GM21619 (cell line): ENCODE data around the gene FAM24B.
"Not testable (repeated sequence)": the region's sequence is repeated elsewhere in the genome, so short reads cannot be mapped to it uniquely, and the experiment has no call there.

Source experiments
- ATAC-seq: cut with Tn5 transposase; IDR thresholded peaks from one replicate; pipeline ENCODE4 v1.9.1; 2021; ENCODE audit not compliant: unreplicated experiment

Gene FAM24B, protein sequence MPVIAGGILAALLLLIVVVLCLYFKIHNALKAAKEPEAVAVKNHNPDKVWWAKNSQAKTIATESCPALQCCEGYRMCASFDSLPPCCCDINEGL

GRCh38 chr10:122879339-122880273 is at the start of gene FAM24B:
TSS of gene FAM24B (minus strand) at chr10:122879581. CDS start at chr10:122850515, 29,066 bp downstream.
- peak; percentile 74 for ATAC-seq

GRCh38 chr10:122915700-122916099 is 36.3 kb upstream of the FAM24B start:
- no peak for ATAC-seq

DNA sequence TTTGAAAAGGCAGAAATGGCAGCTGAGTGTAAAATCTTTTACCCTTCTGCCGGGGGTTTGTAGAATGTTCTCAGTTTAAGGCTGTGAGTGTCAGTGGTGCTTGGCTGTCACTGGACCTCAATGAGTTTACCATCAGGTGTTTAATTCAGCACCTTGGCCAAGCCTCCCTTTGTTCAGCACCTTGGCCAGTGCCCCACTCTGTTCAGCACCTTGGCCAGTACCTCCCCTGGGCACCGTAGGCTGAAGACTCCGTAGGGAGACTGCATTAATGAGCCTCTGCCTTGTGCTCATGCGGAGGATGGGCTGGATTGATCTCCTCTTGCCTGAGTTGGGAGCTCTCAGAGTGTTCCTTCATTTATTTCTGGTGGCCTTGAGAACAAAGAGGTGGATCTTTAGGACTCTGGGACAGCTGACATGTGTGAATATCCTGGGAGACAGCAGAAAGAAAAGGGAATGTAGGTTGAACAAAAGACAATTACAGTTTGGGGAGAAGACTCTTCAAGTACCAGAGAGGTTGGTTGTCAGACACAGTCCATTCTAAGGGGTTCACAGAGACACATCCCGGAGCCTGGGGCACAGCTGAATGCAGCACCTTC is 32.6 kb upstream of the FAM24B start:
- peak; percentile 56 for ATAC-seq

GRCh38 chr10:122910310-122910709 is 30.9 kb upstream of the FAM24B start, which contains the start of gene FAM24A:
TSS of gene FAM24A (plus strand) at chr10:122910610. CDS start at chr10:122911635, 1,025 bp downstream.
- no peak for ATAC-seq

GRCh38 chr10:122903861-122904260 is 24.5 kb upstream of the FAM24B start:
- ATAC-seq = not testable (repeated sequence)

DNA sequence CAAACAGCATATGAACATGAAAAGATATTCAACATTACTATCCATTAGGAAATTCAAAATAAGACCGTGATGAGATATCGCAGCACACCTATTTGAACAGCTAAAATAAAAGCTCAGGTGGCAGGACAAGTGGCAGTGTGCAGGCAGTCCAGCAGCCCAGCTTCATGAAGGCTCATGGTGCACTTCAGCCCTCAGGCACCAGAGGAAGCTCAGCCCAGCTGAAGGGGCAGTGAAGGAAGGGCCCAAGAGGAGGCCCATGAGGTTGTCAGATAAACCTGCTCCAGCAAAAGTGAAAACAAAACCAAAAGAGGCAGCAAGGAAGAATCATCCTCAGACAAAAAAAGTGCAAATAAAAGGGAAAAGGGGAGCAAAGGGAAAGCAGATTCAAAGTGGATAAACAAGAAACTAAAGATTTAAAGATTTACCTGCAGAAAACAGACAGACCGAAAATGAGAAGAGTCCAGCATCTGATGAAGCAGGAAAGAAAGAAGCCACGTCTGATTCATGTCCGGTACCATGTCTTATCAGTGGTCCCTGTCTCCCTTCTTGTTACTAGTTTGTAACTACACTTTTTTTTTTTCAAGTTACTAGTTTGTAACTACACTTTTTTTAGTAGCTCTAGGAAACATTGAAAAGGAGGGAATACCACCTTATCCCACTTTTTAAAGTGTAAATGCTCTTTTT is 15.0 kb upstream of the FAM24B start:
- ATAC-seq = no peak

GRCh38 chr10:122884166-122884565 is 4.8 kb upstream of the FAM24B start:
- no peak for ATAC-seq

- no peak for ATAC-seq
Measured at GRCh38 chr10:122882766-122883165, 3.4 kb upstream of the FAM24B start.

DNA sequence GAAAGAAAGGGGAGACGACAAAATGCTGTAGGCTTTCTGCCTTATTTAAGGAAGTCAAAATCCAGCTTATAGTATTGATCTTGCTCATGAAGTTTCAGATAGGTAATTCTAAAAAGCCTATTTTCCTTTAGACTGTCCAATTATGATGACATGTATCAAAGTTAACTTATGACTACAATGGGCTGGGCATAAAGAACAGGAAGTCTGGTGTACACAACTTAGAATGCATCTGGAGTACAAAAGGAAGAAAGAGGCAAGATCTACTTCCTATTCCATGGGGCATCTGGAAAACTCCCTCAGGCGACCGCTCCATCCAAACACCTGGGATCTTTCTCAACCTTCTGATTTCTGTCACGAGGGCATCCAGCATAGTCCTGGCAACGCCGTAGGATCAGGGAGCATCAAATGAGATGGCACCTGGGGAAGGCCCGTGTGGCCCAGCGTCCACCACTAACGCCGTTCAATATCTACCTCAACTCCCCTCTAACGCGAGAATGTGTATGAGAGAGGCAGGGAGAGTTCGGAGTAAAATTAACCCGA is 512 bp downstream of the FAM24B start:
- ATAC-seq = peak; percentile 12

- ATAC-seq = no peak
Measured at GRCh38 chr10:122877264-122877663, 2.1 kb downstream of the FAM24B start.

- no peak for ATAC-seq
Measured at GRCh38 chr10:122876467-122876855, 2.9 kb downstream of the FAM24B start.

DNA sequence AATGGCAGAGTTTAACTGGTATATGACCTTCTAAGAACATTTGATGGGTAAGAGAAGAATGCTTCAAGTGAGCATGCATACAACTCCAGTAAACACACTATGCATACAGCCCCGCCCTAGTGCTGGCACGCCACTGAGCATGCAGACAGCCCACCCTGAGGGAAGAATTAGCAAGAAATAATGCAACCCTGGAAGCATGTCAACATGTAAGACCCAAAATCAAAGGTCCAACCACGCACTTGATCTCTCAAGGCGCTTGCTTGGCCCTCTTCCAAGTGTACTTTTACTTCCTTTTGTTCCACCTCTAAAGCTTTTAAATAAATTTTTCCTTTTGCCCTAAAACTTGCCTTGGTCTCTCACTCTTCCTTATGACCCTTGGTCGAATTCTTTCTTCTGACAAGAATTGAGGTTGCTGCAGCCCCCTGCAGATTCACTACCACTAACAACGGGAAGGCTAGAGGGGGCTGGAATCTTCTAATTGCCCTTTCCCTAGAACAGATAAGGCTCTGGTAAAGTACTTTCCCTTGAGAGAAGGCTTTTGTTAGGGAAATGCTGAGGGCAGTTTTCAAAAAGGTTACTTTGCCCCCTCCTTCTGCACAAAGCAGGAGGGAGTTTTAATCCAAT is 3.4 kb downstream of the FAM24B start:
- no peak for ATAC-seq

DNA sequence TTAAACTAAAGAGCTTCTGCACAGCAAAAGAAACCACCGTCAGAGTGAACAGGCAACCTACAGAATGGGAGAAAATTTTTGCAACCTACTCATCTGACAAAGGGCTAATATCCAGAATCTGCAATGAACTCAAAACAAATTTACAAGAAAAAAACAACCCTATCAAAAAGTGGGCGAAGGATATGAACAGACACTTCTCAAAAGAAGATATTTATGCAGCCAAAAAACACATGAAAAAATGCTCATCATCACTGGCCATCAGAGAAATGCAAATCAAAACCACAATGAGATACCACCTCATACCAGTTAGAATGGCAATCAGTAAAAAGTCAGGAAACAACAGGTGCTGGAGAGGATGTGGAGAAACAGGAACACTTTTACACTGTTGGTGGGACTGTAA is 7.4 kb downstream of the FAM24B start:
- ATAC-seq = not testable (repeated sequence)

DNA sequence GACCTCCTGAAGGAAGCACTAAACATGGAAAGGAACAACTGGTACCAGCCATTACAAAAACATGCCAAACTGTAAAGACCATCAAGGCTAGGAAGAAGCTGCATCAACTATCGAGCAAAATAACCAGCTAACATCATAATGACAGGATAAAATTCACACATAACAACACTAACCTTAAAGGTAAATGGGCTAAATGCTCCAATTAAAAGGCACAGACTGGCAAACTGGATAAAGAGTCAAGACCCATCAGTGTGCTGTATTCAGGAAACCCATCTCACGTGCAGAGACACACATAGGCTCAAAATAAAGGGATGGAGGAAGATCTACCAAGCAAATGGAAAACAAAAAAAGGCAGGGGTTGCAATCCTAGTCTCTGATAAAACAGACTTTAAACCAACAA is 10.6 kb downstream of the FAM24B start:
- ATAC-seq = not testable (repeated sequence)

DNA sequence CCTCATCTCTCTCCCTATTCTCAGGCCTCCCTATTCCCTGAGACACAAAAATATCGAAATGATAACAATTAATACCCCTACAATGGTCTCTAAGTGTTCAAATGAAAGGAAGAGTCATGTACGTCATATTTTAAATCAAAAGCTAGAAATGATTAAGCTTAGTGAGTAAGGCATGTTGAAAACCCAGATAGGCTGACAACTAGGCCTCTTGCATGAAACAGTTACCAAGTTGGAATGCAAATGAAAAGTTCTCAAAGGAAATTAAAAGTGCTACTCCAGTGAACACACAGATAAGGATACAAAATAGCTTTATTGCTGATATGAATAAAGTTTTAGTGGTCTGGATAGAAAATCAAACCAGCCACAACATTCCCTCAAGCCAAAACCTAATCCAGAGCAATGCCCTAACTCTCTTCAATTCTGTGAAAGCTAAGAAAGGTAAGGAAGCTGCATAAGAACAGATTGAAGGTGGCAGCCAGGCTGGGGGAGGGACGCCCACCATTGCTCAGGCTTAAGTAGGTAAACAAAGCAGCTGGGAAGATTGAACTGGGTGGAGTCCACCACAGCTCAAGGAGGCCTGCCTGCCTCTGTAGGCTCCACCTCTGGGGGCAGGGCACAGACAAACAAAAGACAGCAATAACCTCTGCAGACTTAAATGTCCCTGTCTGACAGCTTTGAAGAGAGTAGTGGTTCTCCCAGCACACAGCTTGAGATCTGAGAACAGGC is 12.5 kb downstream of the FAM24B start:
- not testable (repeated sequence) for ATAC-seq

DNA sequence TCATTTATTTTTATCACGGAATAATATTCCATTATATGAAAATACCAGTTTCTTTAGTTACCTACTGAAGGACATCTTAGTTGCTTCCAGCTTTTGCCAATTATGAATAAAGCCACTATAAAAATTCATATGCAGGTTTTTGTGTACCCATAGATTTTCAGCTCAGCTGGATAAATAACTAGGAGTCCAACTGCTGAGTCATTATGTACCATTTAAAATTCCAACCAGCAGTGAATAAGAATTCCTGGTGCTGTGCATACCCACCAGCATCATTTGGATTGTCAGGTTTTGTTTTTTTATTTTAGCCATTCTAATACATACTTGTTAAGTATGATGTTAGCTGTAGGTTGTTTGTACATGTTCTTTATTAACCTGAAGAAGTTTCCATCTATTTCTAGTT is 14.5 kb downstream of the FAM24B start:
- ATAC-seq = no peak

DNA sequence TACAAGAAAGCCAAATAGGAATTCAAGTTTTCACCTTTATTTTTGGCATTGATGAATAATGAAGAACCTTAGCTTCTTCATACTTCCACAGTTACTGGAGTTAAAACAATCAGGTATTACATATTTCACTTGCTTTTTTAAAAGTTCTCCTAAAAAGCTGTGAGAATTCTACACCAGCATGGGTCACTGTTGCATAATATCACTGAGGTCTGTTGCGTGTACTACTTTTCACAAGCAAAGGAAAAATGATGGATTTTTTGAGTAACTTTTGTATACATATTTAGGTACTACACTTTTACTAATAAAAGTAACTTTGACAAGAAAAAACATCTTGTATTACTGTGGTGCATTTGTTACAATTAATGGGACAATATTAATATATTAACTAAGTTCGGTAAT is 15.2 kb downstream of the FAM24B start:
- no peak for ATAC-seq

- no peak for ATAC-seq
Measured at GRCh38 chr10:122863216-122864193, 15.9 kb downstream of the FAM24B start.

DNA sequence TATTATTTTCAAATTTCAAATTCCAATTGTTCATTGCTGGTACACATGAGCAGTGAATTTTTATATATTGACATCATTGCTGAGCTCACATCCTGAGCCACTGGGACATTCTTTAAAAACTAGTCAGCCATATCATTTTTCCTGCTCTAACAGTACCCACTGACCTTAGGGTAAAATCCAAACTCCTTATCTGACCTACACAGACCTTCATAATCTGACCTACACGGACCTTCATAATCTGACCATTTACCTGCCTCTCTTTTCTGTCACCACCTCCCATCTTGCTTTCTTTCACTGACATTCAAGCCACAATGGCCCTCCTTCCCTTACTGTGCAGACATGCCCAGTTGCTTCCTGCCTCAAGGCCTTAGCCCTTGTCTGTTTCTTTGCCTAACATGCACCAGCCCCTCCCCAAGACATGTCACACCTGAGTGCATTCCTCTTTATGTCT is 17.6 kb downstream of the FAM24B start:
- ATAC-seq = no peak
